H1 (cell line): ENCODE measurements around the gene RPTOR. TPM values are rescaled to one million over a fixed set of nuclear protein-coding genes. Genes with fewer than 3 reads are reported as not detected.
A peak's percentile ranks its signal among the peaks of the same experiment; 100 is the strongest.

Experiments
- CTCF ChIA-PET: fragments of 300-600 bp; sonication (Branson Sonifier 250); formaldehyde crosslinking; loops from one replicate; lab custom pipeline; 2021; ENCODE audit not compliant: partially characterized antibody; lab: Charles Lee
- POLR2A ChIA-PET: fragments of 300-600 bp; sonication (Branson Sonifier 250); formaldehyde crosslinking; loops from one replicate; lab custom pipeline; 2021; ENCODE audit warnings: inconsistent platforms; ENCODE audit not compliant: partially characterized antibody; lab: Charles Lee
- DNase-seq, 2 experiments: peaks; one replicate each; pipeline versions ENCODE4 v3.0.0 to v3.0.0-alpha.2; 2010 to 2022; ENCODE audit warnings: low spot score in 2 of 2, low read depth in 1 of 2, mixed read lengths in 1 of 2
- FAIRE-seq: peaks from 2 replicates; lab custom pipeline; 2011; peaks lifted over from hg19 to GRCh38; lab: Jason Lieb, UNC
- H2AFZ ChIP-seq: 2 replicates; pipeline ENCODE4 v1.8.1; 2012; ENCODE audit warnings: low read length, inconsistent platforms
- H2AK5ac ChIP-seq: 2 replicates; pipeline ENCODE4 v1.6.1; 2013; ENCODE audit warnings: low read depth, low read length
- H2BK120ac ChIP-seq: replicated peaks from 2 replicates; pipeline ENCODE3; 2013; ENCODE audit warnings: low read depth, low read length, inconsistent platforms
- H2BK12ac ChIP-seq: 2 replicates; pipeline ENCODE4 v1.6.1; 2013; ENCODE audit warnings: low read depth, low read length
- H2BK15ac ChIP-seq: 2 replicates; pipeline ENCODE4 v1.6.1; 2013; ENCODE audit warnings: low read length
- H2BK20ac ChIP-seq: 2 replicates; pipeline ENCODE4 v1.6.1; 2013; ENCODE audit warnings: low read length
- H2BK5ac ChIP-seq: 2 replicates; pipeline ENCODE4 v1.6.1; 2013; ENCODE audit warnings: low read depth, low read length
- H3K14ac ChIP-seq: 2 replicates; pipeline ENCODE4 v1.6.1; 2013; ENCODE audit warnings: inconsistent platforms; ENCODE audit not compliant: insufficient read length
- H3K18ac ChIP-seq: 2 replicates; pipeline ENCODE4 v1.6.1; 2013; ENCODE audit warnings: low read length; ENCODE audit errors: extremely low read depth
- H3K23ac ChIP-seq: 2 replicates; pipeline ENCODE4 v1.6.1; 2013; ENCODE audit warnings: inconsistent platforms; ENCODE audit not compliant: insufficient read length
- H3K23me2 ChIP-seq: 2 replicates; pipeline ENCODE4 v1.6.1; 2013; ENCODE audit warnings: low read depth, low read length
- H3K27ac ChIP-seq: 2 replicates; pipeline ENCODE4 v1.6.1; 2011; ENCODE audit warnings: low read depth, low read length, inconsistent platforms
- H3K27me3 ChIP-seq, 4 experiments: replicated peaks in 1 of 4; 1 replicate in 1 of 4; 2 replicates in 3 of 4; pipeline versions ENCODE4 v1.6.1 to v1.8.1; 2011 to 2013; ENCODE audit warnings: low read length in 3 of 4, mild to moderate bottlenecking in 3 of 4, inconsistent platforms in 2 of 4, mixed read lengths in 2 of 4, moderate library complexity in 1 of 4; ENCODE audit not compliant: control insufficient read depth in 3 of 4, insufficient read depth in 3 of 4; ENCODE audit errors: extremely low read depth in 1 of 4
- H3K36me3 ChIP-seq, 4 experiments: 2 replicates each; pipeline versions ENCODE4 v1.6.1 to v1.8.1; 2011 to 2013; ENCODE audit warnings: mild to moderate bottlenecking in 4 of 4, low read length in 3 of 4, moderate library complexity in 2 of 4, control low read depth in 1 of 4, inconsistent platforms in 1 of 4; ENCODE audit not compliant: insufficient read depth in 4 of 4, control insufficient read depth in 2 of 4
- H3K4ac ChIP-seq: replicated peaks from 2 replicates; pipeline ENCODE3; 2013; ENCODE audit warnings: low read length, low read depth, mixed read lengths, inconsistent platforms; ENCODE audit not compliant: insufficient read length
- H3K4me1 ChIP-seq, 4 experiments: replicated peaks in 1 of 4; 1 replicate in 1 of 4; 2 replicates in 3 of 4; pipeline versions ENCODE4 v1.6.1 to v1.8.1; 2011 to 2013; ENCODE audit warnings: low read length in 3 of 4, inconsistent platforms in 2 of 4, mixed read lengths in 1 of 4; ENCODE audit not compliant: insufficient read depth in 4 of 4, control insufficient read depth in 3 of 4
- H3K4me2 ChIP-seq, 2 experiments: 2 replicates each; pipeline versions ENCODE4 v1.6.1 to v1.8.1; 2011 to 2013; ENCODE audit warnings: low read depth in 2 of 2, low read length in 2 of 2, control low read depth in 1 of 2, inconsistent platforms in 1 of 2, mild to moderate bottlenecking in 1 of 2; ENCODE audit not compliant: insufficient read depth in 1 of 2
- H3K4me3 ChIP-seq, 4 experiments: fragments of 200-600, 300-600 bp in 1 of 4; sonication (generic), shearing (Covaris generic), sonication (Bioruptor Twin) in 1 of 4; 2 replicates each; pipeline versions ENCODE4 v1.5.1 to v1.8.1; 2011 to 2016; ENCODE audit warnings: low read length in 4 of 4, low read depth in 3 of 4, control low read depth in 2 of 4, inconsistent platforms in 2 of 4, mild to moderate bottlenecking in 2 of 4, mixed read lengths in 1 of 4, moderate library complexity in 1 of 4; ENCODE audit not compliant: insufficient read depth in 2 of 4; ENCODE audit errors: extremely low read depth in 1 of 4
- H3K56ac ChIP-seq: replicated peaks from 2 replicates; pipeline ENCODE3; 2013; ENCODE audit warnings: low read depth, mild to moderate bottlenecking, mixed read lengths, low read length, inconsistent platforms; ENCODE audit not compliant: insufficient read length
- H3K79me1 ChIP-seq: 2 replicates; pipeline ENCODE4 v1.6.1; 2013; ENCODE audit warnings: low read depth, low read length, control low read depth
- H3K79me2 ChIP-seq, 2 experiments: 2 replicates each; pipeline versions ENCODE4 v1.6.1 to v1.8.1; 2012 to 2013; ENCODE audit warnings: low read length in 2 of 2, mild to moderate bottlenecking in 2 of 2, inconsistent platforms in 1 of 2; ENCODE audit not compliant: insufficient read depth in 2 of 2, control insufficient read depth in 1 of 2
- H3K9ac ChIP-seq, 4 experiments: replicated peaks in 1 of 4; 1 replicate in 1 of 4; 2 replicates in 3 of 4; pipeline versions ENCODE4 v1.6.1 to v1.8.1; 2011 to 2013; ENCODE audit warnings: low read depth in 3 of 4, low read length in 3 of 4, control low read depth in 2 of 4, mild to moderate bottlenecking in 2 of 4, moderate library complexity in 2 of 4, inconsistent platforms in 1 of 4; ENCODE audit errors: extremely low read depth in 1 of 4
- H3K9me3 ChIP-seq, 2 experiments: 2 replicates each; pipeline versions ENCODE4 v1.6.1 to v1.8.1; 2012 to 2013; ENCODE audit warnings: mild to moderate bottlenecking in 2 of 2, moderate library complexity in 2 of 2, control low read depth in 1 of 2, inconsistent platforms in 1 of 2, low read depth in 1 of 2, low read length in 1 of 2, mixed read lengths in 1 of 2; ENCODE audit not compliant: insufficient read depth in 2 of 2
- H4K20me1 ChIP-seq, 2 experiments: replicated peaks in 1 of 2; 2 replicates each; pipeline versions ENCODE3 to v1.8.1; 2011 to 2013; ENCODE audit warnings: inconsistent platforms in 2 of 2, low read length in 2 of 2, mild to moderate bottlenecking in 1 of 2; ENCODE audit not compliant: insufficient read depth in 2 of 2, control insufficient read depth in 1 of 2
- H4K5ac ChIP-seq: 2 replicates; pipeline ENCODE4 v1.6.1; 2013; ENCODE audit warnings: low read length, low read depth, mixed read lengths, inconsistent platforms; ENCODE audit not compliant: insufficient read length
- H4K8ac ChIP-seq: 2 replicates; pipeline ENCODE4 v1.8.0; 2013; ENCODE audit warnings: mild to moderate bottlenecking, moderate library complexity, low read length, inconsistent platforms; ENCODE audit not compliant: insufficient read depth; ENCODE audit errors: extremely low read depth
- H4K91ac ChIP-seq: replicated peaks from 2 replicates; pipeline ENCODE3; 2013; ENCODE audit warnings: low read length, mixed read lengths, inconsistent platforms; ENCODE audit not compliant: insufficient read length
- BCL11A ChIP-seq, 2 experiments: IDR thresholded peaks; one replicate each; pipeline ENCODE4 v1.6.1; 2011; ENCODE audit warnings: low read depth in 2 of 2, low read length in 2 of 2, mild to moderate bottlenecking in 2 of 2
- CHD1 ChIP-seq: IDR thresholded peaks from 2 replicates; pipeline ENCODE4 v1.6.1; 2012; ENCODE audit warnings: low read depth, low read length, improper control_type of control experiment
- CHD2 ChIP-seq: IDR thresholded peaks from 2 replicates; pipeline ENCODE4 v1.6.1; 2012; ENCODE audit warnings: low read length, improper control_type of control experiment
- CTCF ChIP-seq, 3 experiments: IDR thresholded peaks; 1 replicate in 2 of 3; 2 replicates in 1 of 3; pipeline versions ENCODE4 v1.5.1 to v1.6.1; 2011; ENCODE audit warnings: low read length in 3 of 3, mild to moderate bottlenecking in 3 of 3, inconsistent platforms in 2 of 3, low read depth in 1 of 3, moderate library complexity in 1 of 3; ENCODE audit not compliant: insufficient read depth in 1 of 3; ENCODE audit errors: control extremely low read depth in 1 of 3
- FOSL1 ChIP-seq: IDR thresholded peaks from 2 replicates; pipeline ENCODE4 v1.6.1; 2011; ENCODE audit warnings: mild to moderate bottlenecking, low read depth, low read length, moderate library complexity; ENCODE audit not compliant: insufficient read depth
- KDM1A ChIP-seq: fragments of 200-600, 300-600 bp; sonication (generic); IDR thresholded peaks from 2 replicates; pipeline ENCODE4 v1.7.1; 2016; ENCODE audit warnings: mild to moderate bottlenecking, low read length, borderline replicate concordance
- SIRT6 ChIP-seq: IDR thresholded peaks from one replicate; pipeline ENCODE4 v1.7.1; 2012; ENCODE audit warnings: low read length, inconsistent platforms
- SP1 ChIP-seq: IDR thresholded peaks from 2 replicates; pipeline ENCODE4 v1.6.1; 2011; ENCODE audit warnings: low read depth, low read length
- TAF7 ChIP-seq: optimal IDR thresholded peaks from 2 replicates; pipeline ENCODE3; 2011; ENCODE audit warnings: low read depth, mild to moderate bottlenecking, inconsistent platforms, low read length, moderate library complexity, borderline replicate concordance
- TEAD4 ChIP-seq: IDR thresholded peaks from 2 replicates; pipeline ENCODE4 v1.6.1; 2012; ENCODE audit warnings: low read depth, low read length, inconsistent platforms, mixed read lengths
- WGBS, 2 experiments: shearing (Covaris generic) in 1 of 2; methylation state at CpG; one replicate each; pipeline versions ENCODE4 v1.1.6 to v1.1.7; 2013 to 2015; ENCODE audit warnings: low lambda C conversion rate in 2 of 2, mixed read lengths in 2 of 2, inconsistent platforms in 1 of 2, low coverage in 1 of 2, missing lambda C conversion rate in 1 of 2; ENCODE audit not compliant: insufficient replicate concordance in 2 of 2, insufficient coverage in 1 of 2, insufficient read length in 1 of 2; ENCODE audit errors: extremely low coverage in 1 of 2, missing lambda C conversion rate in 1 of 2; 5-methylcytosine and 5-hydroxymethylcytosine counted together
- polyA plus RNA-seq, 7 experiments: library from polyadenylated mRNA; depleted of rRNA in 3 of 7; stranded (reverse) in 5 of 7; unstranded in 2 of 7; fragments of >200 nt in 5 of 7; fragments of 200-250 nt in 2 of 7; gene quantifications; 1 replicate in 5 of 7; 2 replicates in 1 of 7; 4 replicates in 1 of 7; pipeline versions ENCODE4 v1.2.1 to v1.2.3, GENCODE V29; 2011 to 2013; ENCODE audit warnings: missing spikeins in 2 of 7, mixed read lengths in 2 of 7
- total RNA-seq: library from RNA; stranded (reverse); fragmentation: NEBNext Ultra II Directional; extraction: Animal tissue kit (Norgen Biotek cat#: 25700); gene quantifications from 2 replicates; pipeline ENCODE4 v1.2.1, GENCODE V29; 2021

The RPTOR gene
- total and polyA plus RNA-seq, 2 of the 8 experiments (the other 6 are each of a cell fraction or from before 2014, with no cell fraction given) = 6.9 to 28.7 TPM

- FAIRE-seq (no peak), DNase-seq (no peak)
- H3K56ac ChIP-seq = no peak overlapping the region
- H4K8ac ChIP-seq = peak overlapping the region; percentile 45
- peaks cover 15% of the 10 kb centered on the region; the same call in 1 of the 2 replicates for H3K23me2 ChIP-seq
- ChIA-PET CTCF (interaction anchor here (0.6 to 1.6 kb wide), 5 partner anchors 25 to 468 kb away, joined by 3 to 4 read pairs (median 4); no protein-coding TSS in a partner anchor), POLR2A (interaction anchor here (0.9 to 1.5 kb wide), 2 partner anchors 8 to 21 kb away, joined by 3 to 4 read pairs; no protein-coding TSS in a partner anchor)
- no peak overlapping the region for H2BK20ac ChIP-seq
- no peaks in the 10 kb centered on the region for H3K36me3 ChIP-seq
- H2BK120ac ChIP-seq = no peak overlapping the region
- H2AFZ ChIP-seq = no peak overlapping the region
- no peak overlapping the region for H3K18ac ChIP-seq
- H2BK5ac ChIP-seq = no peak overlapping the region
- H3K79me1 ChIP-seq = no peaks in the 10 kb centered on the region
- 90% methylated on average over 22 of the region's 22 CpGs; no CpG with 5 or more reads in 1 of the 2 experiments for WGBS, 2 experiments
- no peak overlapping the region for H3K4me3 ChIP-seq
- H3K27ac ChIP-seq = no peak overlapping the region
- H4K20me1 ChIP-seq = peaks cover 0 to 6% of the 10 kb centered on the region in 2 experiments
- H3K4me1 ChIP-seq = 0 out of 7 replicates have a peak, but pooled peaks cover 0 to 2% (median 0%) of the 10 kb centered on the region in 4 experiments
- H4K5ac ChIP-seq = no peak overlapping the region
- no peak overlapping the region for H3K4me2 ChIP-seq
- H2BK15ac ChIP-seq = 0 out of 2 replicates have a peak overlapping the region, but pooled peaks have one; percentile 31
- H3K9ac ChIP-seq = no peak overlapping the region
- H4K91ac ChIP-seq = no peak overlapping the region
- H3K27me3 ChIP-seq = peaks cover 0 to 3% (median 0%) of the 10 kb centered on the region in 4 experiments; a peak in 1 of 7 replicates
- H2AK5ac ChIP-seq = no peak overlapping the region
- H3K23ac ChIP-seq = no peak overlapping the region
- H3K4ac ChIP-seq = no peak overlapping the region
- H3K14ac ChIP-seq = no peak overlapping the region
- H3K9me3 ChIP-seq = no peaks in the 10 kb centered on the region
- H2BK12ac ChIP-seq = 0 out of 2 replicates have a peak overlapping the region, but pooled peaks have one; percentile 33
- no peaks in the 10 kb centered on the region for H3K79me2 ChIP-seq
- TF ChIP-seq BCL11A (IDR thresholded peaks at IDR 0.05; ENCODE audit: low read depth in 2 of 2, low read length in 2 of 2) (no peak), CTCF (IDR thresholded peaks at IDR 0.05; ENCODE audit: control extremely low read depth in 1 of 3, insufficient read depth in 1 of 3, low read depth in 1 of 3, low read length in 3 of 3) (no peak), KDM1A (no peak), TAF7 (no peak), CHD2 (no peak), SIRT6 (no peak), SP1 (no peak), CHD1 (no peak), TEAD4 (no peak), FOSL1 (no peak)
Observed at GRCh38 chr17:80499961-80500665, 44.5 kb upstream of the RPTOR start.
